ENCODE measurements around the gene CCND3.

- no peak for TF ChIP-seq CTCF (conservative IDR thresholded peaks at IDR 0.05; ENCODE audit: low read depth, low read length)
- TF ChIP-seq EZH2 (IDR thresholded peaks at IDR 0.05; ENCODE audit: borderline replicate concordance, low read depth, low read length, poor library complexity, severe bottlenecking) = no peak
Measured at GRCh38 chr6:41929924-41930323, 11.7 kb downstream of the CCND3 start.

Data from A673 (cell line).